ENCODE measurements around the gene CALML5. TPM values are rescaled to one million over a fixed set of nuclear protein-coding genes. Genes with fewer than 3 reads are reported as not detected.
A peak's percentile ranks its signal among the peaks of the same experiment; 100 is the strongest.

CALML5 gene
- total and polyA plus RNA-seq, 9 of the 15 experiments (the other 6 are each of a cell fraction or from before 2014, with no cell fraction given) = not detected

DNA sequence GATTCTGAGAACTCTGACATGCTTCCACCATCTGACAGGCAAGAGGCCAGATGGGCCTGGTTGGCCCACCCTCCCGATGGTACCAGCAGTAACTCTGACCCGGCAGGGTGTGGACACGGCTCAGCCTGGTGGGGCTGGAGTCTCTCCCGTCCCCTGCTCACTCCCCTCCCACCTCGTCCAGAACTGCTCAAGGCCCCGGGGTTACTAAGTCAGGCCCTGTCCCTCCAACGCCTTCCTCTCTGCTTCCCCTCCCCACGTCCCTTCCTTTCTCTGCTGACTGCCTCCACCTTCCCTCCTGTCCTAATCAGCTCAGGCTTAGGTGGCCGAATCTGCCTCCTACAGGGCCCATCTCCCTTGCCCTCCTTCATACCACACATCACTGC lies 12.5 kb downstream of the CALML5 start (continued):
- TF ChIP-seq, protein P1, sequence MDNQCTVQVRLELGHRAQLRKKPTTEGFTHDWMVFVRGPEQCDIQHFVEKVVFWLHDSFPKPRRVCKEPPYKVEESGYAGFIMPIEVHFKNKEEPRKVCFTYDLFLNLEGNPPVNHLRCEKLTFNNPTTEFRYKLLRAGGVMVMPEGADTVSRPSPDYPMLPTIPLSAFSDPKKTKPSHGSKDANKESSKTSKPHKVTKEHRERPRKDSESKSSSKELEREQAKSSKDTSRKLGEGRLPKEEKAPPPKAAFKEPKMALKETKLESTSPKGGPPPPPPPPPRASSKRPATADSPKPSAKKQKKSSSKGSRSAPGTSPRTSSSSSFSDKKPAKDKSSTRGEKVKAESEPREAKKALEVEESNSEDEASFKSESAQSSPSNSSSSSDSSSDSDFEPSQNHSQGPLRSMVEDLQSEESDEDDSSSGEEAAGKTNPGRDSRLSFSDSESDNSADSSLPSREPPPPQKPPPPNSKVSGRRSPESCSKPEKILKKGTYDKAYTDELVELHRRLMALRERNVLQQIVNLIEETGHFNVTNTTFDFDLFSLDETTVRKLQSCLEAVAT (IDR thresholded peaks at IDR 0.05) = peak; percentile 69 to 84; a peak in 3 of 4 replicates
- TF ChIP-seq ZNF695 (CRISPR knock-in tag; IDR thresholded peaks at IDR 0.05) (no peak), FIP1L1 (IDR thresholded peaks at IDR 0.05; ENCODE audit: low read depth, low read length, poor library complexity, severe bottlenecking) (no peak), ILF3 (IDR thresholded peaks at IDR 0.05; ENCODE audit: borderline replicate concordance) (no peak), HCFC1 (IDR thresholded peaks at IDR 0.05; ENCODE audit: low read depth, low read length) (no peak), PHF20 (IDR thresholded peaks at IDR 0.05; ENCODE audit: partially characterized antibody) (no peak), EWSR1 (IDR thresholded peaks at IDR 0.05; ENCODE audit: borderline replicate concordance, low read depth, partially characterized antibody) (no peak), SMAD4 (CRISPR knock-in tag; conservative IDR thresholded peaks at IDR 0.05) (0 out of 2 replicates have a peak, but pooled peaks have one; percentile 31), ZNF282 (CRISPR knock-in tag; IDR thresholded peaks at IDR 0.05) (no peak), FOXJ2 (tag; IDR thresholded peaks at IDR 0.05) (no peak), SMARCA5 (IDR thresholded peaks at IDR 0.05) (0 out of 2 replicates have a peak, but pooled peaks have one; percentile 33), SPI1 (IDR thresholded peaks at IDR 0.05; ENCODE audit: borderline replicate concordance, low read depth, low read length) (peak; percentile 30; the same call in 1 of the 2 replicates), ZNF263 (CRISPR knock-in tag; IDR thresholded peaks at IDR 0.05; ENCODE audit: borderline replicate concordance) (peak; percentile 34; the same call in 1 of the 2 replicates), RHOXF2B (CRISPR knock-in tag; conservative IDR thresholded peaks at IDR 0.05) (no peak), TCF3 (CRISPR knock-in tag; IDR thresholded peaks at IDR 0.05) (no peak), ZZZ3 (IDR thresholded peaks at IDR 0.05) (no peak), ESRRA (IDR thresholded peaks at IDR 0.05; ENCODE audit: borderline replicate concordance, low read depth) (no peak)
- TF ChIP-seq, protein P2, sequence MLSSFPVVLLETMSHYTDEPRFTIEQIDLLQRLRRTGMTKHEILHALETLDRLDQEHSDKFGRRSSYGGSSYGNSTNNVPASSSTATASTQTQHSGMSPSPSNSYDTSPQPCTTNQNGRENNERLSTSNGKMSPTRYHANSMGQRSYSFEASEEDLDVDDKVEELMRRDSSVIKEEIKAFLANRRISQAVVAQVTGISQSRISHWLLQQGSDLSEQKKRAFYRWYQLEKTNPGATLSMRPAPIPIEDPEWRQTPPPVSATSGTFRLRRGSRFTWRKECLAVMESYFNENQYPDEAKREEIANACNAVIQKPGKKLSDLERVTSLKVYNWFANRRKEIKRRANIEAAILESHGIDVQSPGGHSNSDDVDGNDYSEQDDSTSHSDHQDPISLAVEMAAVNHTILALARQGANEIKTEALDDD (IDR thresholded peaks at IDR 0.05) = no peak; the same call in 1 of the 2 replicates
- TF ChIP-seq, protein P3, sequence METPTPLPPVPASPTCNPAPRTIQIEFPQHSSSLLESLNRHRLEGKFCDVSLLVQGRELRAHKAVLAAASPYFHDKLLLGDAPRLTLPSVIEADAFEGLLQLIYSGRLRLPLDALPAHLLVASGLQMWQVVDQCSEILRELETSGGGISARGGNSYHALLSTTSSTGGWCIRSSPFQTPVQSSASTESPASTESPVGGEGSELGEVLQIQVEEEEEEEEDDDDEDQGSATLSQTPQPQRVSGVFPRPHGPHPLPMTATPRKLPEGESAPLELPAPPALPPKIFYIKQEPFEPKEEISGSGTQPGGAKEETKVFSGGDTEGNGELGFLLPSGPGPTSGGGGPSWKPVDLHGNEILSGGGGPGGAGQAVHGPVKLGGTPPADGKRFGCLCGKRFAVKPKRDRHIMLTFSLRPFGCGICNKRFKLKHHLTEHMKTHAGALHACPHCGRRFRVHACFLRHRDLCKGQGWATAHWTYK (CRISPR knock-in tag; IDR thresholded peaks at IDR 0.05) = 0 out of 2 replicates have a peak, but pooled peaks have one; percentile 57
- TF ChIP-seq, protein P4, sequence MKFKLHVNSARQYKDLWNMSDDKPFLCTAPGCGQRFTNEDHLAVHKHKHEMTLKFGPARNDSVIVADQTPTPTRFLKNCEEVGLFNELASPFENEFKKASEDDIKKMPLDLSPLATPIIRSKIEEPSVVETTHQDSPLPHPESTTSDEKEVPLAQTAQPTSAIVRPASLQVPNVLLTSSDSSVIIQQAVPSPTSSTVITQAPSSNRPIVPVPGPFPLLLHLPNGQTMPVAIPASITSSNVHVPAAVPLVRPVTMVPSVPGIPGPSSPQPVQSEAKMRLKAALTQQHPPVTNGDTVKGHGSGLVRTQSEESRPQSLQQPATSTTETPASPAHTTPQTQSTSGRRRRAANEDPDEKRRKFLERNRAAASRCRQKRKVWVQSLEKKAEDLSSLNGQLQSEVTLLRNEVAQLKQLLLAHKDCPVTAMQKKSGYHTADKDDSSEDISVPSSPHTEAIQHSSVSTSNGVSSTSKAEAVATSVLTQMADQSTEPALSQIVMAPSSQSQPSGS (CRISPR knock-in tag; IDR thresholded peaks at IDR 0.05) = no peak
- TF ChIP-seq, protein P5, sequence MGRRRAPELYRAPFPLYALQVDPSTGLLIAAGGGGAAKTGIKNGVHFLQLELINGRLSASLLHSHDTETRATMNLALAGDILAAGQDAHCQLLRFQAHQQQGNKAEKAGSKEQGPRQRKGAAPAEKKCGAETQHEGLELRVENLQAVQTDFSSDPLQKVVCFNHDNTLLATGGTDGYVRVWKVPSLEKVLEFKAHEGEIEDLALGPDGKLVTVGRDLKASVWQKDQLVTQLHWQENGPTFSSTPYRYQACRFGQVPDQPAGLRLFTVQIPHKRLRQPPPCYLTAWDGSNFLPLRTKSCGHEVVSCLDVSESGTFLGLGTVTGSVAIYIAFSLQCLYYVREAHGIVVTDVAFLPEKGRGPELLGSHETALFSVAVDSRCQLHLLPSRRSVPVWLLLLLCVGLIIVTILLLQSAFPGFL (CRISPR knock-in tag; IDR thresholded peaks at IDR 0.05) = no peak
- TF ChIP-seq, protein P6, sequence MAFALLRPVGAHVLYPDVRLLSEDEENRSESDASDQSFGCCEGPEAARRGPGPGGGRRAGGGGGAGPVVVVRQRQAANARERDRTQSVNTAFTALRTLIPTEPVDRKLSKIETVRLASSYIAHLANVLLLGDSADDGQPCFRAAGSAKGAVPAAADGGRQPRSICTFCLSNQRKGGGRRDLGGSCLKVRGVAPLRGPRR (CRISPR knock-in tag; IDR thresholded peaks at IDR 0.05) = no peak
